Skeletal muscle tissue (tissue), 4 donors: ENCODE results near the gene WASHC2C. TPM values are rescaled to one million over a fixed set of nuclear protein-coding genes. Genes with fewer than 3 reads are reported as not detected.
"Not testable (repeated sequence)": the region's sequence is repeated elsewhere in the genome, so short reads cannot be mapped to it uniquely, and the experiment has no call there.

Experiments
- H3K27ac ChIP-seq: one replicate; pipeline ENCODE4 v1.7.0; 2013; ENCODE audit warnings: mild to moderate bottlenecking, low read depth, low read length, inconsistent platforms
- H3K27me3 ChIP-seq, 3 donors: one replicate each; pipeline ENCODE4 v1.7.0; 2013; ENCODE audit warnings: low read length in 3 of 3; ENCODE audit not compliant: control insufficient read depth in 3 of 3, insufficient read depth in 3 of 3
- H3K36me3 ChIP-seq, 3 donors: one replicate each; pipeline ENCODE4 v1.7.0; 2013; ENCODE audit warnings: low read length in 3 of 3; ENCODE audit not compliant: control insufficient read depth in 3 of 3, insufficient read depth in 3 of 3
- H3K4me1 ChIP-seq, 3 donors: one replicate each; pipeline ENCODE4 v1.7.0; 2013; ENCODE audit warnings: low read length in 3 of 3, mild to moderate bottlenecking in 3 of 3; ENCODE audit not compliant: control insufficient read depth in 3 of 3, insufficient read depth in 3 of 3
- H3K4me3 ChIP-seq, 3 donors: one replicate each; pipeline ENCODE4 v1.7.0; 2013; ENCODE audit warnings: low read length in 3 of 3
- H3K9ac ChIP-seq, 3 donors: one replicate each; pipeline ENCODE4 v1.7.0; 2013; ENCODE audit warnings: low read length in 3 of 3, mild to moderate bottlenecking in 3 of 3, moderate library complexity in 2 of 3, low read depth in 1 of 3
- H3K9me3 ChIP-seq, 3 donors: one replicate each; pipeline ENCODE4 v1.7.0; 2013; ENCODE audit warnings: low read length in 3 of 3; ENCODE audit not compliant: control insufficient read depth in 3 of 3
- total RNA-seq: library from RNA; depleted of rRNA; stranded (reverse); fragments of >200 nt; gene quantifications from one replicate; pipeline ENCODE4 v1.2.3, GENCODE V29; 2014
- donor health status: Osteomylitis.

Gene WASHC2C
- total RNA-seq, 1 donor from 2014 or later = 16.2 TPM

GRCh38 chr10:45763037-45763436 is 36.0 kb downstream of the WASHC2C start:
- H3K27ac ChIP-seq, H3K9me3 ChIP-seq, H3K4me3 ChIP-seq, H3K4me1 ChIP-seq, H3K36me3 ChIP-seq, H3K9ac ChIP-seq, H3K27me3 ChIP-seq: not testable (repeated sequence)

- H3K27me3 ChIP-seq, H3K9me3 ChIP-seq, H3K4me3 ChIP-seq, H3K4me1 ChIP-seq, H3K9ac ChIP-seq, H3K27ac ChIP-seq, H3K36me3 ChIP-seq: not testable (repeated sequence)
Measured at GRCh38 chr10:45768334-45768733, 41.3 kb downstream of the WASHC2C start.

GRCh38 chr10:45771757-45772461 is 44.8 kb downstream of the WASHC2C start:
- not testable (repeated sequence) for H3K9ac ChIP-seq

GRCh38 chr10:45786217-45786616 is 59.2 kb downstream of the WASHC2C start:
- H3K9ac ChIP-seq, H3K4me1 ChIP-seq, H3K27me3 ChIP-seq, H3K27ac ChIP-seq, H3K9me3 ChIP-seq, H3K4me3 ChIP-seq: not testable (repeated sequence)
- H3K36me3 ChIP-seq = peaks cover 4 to 18% (median 10%) of the 10 kb centered on the region in 3 donors

More at GRCh38 chr10:45771757-45772461, 44.8 kb downstream of the WASHC2C start:
- not testable (repeated sequence) for H3K27ac ChIP-seq, H3K27me3 ChIP-seq, H3K4me1 ChIP-seq, H3K36me3 ChIP-seq, H3K4me3 ChIP-seq, H3K9me3 ChIP-seq

GRCh38 chr10:45787212-45787741 is 60.2 kb downstream of the WASHC2C start:
- H3K27ac ChIP-seq, H3K9ac ChIP-seq, H3K4me1 ChIP-seq, H3K4me3 ChIP-seq, H3K27me3 ChIP-seq, H3K9me3 ChIP-seq: not testable (repeated sequence)
- H3K36me3 ChIP-seq = peaks cover 4 to 18% (median 10%) of the 10 kb centered on the region in 3 donors

GRCh38 chr10:45789991-45790390 is 62.9 kb downstream of the WASHC2C start:
- H3K27ac ChIP-seq, H3K4me1 ChIP-seq, H3K9me3 ChIP-seq, H3K9ac ChIP-seq, H3K4me3 ChIP-seq, H3K27me3 ChIP-seq: not testable (repeated sequence)
- peaks cover 4 to 15% (median 7%) of the 10 kb centered on the region in 3 donors for H3K36me3 ChIP-seq

GRCh38 chr10:45790694-45791426 is 63.8 kb downstream of the WASHC2C start:
- not testable (repeated sequence) for H3K9ac ChIP-seq, H3K27ac ChIP-seq, H3K36me3 ChIP-seq, H3K27me3 ChIP-seq, H3K4me1 ChIP-seq, H3K4me3 ChIP-seq, H3K9me3 ChIP-seq

- not testable (repeated sequence) for H3K4me1 ChIP-seq, H3K36me3 ChIP-seq, H3K4me3 ChIP-seq, H3K9ac ChIP-seq, H3K9me3 ChIP-seq, H3K27ac ChIP-seq, H3K27me3 ChIP-seq
Measured at GRCh38 chr10:45794761-45795160, 67.7 kb downstream of the WASHC2C start.

- H3K27me3 ChIP-seq, H3K9ac ChIP-seq, H3K27ac ChIP-seq, H3K4me3 ChIP-seq, H3K36me3 ChIP-seq, H3K9me3 ChIP-seq, H3K4me1 ChIP-seq: not testable (repeated sequence)
Measured at GRCh38 chr10:45803060-45804010, 76.3 kb downstream of the WASHC2C start.
